ENCODE results near the gene PNKP. TPM values are rescaled to one million over a fixed set of nuclear protein-coding genes. Genes with fewer than 3 reads are reported as not detected.

PNKP gene
- total and polyA plus RNA-seq, 4 donors: 23.7 to 93.0 (median 70.8) TPM

- intact Hi-C loops (cut with DNase I): no loop called here
- Histone ChIP-seq H3K36me3 (ENCODE audit: control insufficient read depth in 1 of 2, insufficient read depth in 2 of 2, low read length in 1 of 2) (no peaks in the 10 kb centered on the region), H3K4me1 (ENCODE audit: control insufficient read depth in 1 of 2, insufficient read depth in 2 of 2, low read length in 2 of 2) (no peaks in the 10 kb centered on the region), H3K4me3 (ENCODE audit: low read length in 2 of 2) (no peak overlapping the region), H3K27ac (ENCODE audit: low read depth in 1 of 2, low read length in 2 of 2) (no peak overlapping the region), H3K9me3 (ENCODE audit: control insufficient read depth, low read length) (no peaks in the 10 kb centered on the region), H3K27me3 (ENCODE audit: control insufficient read depth in 1 of 2, insufficient read depth in 2 of 2, low read length in 1 of 2) (no peaks in the 10 kb centered on the region)
- ATAC-seq (ENCODE audit: low FRiP score): no peak
- WGBS, 2 donors: 55 to 57% methylated on average over 3 of the region's 3 CpGs
- no peak for DNase-seq
Observed at GRCh38 chr19:49845414-49845813, 22.0 kb downstream of the PNKP start.

GRCh38 chr19:49844138-49845095 lies 23.0 kb downstream of the PNKP start:
- intact Hi-C loops (cut with DNase I): no loop called here
- Histone ChIP-seq H3K27ac (ENCODE audit: low read depth in 1 of 2, low read length in 2 of 2) (no peak overlapping the region), H3K4me3 (ENCODE audit: low read length in 2 of 2) (no peak overlapping the region), H3K36me3 (ENCODE audit: control insufficient read depth in 1 of 2, insufficient read depth in 2 of 2, low read length in 1 of 2) (no peaks in the 10 kb centered on the region), H3K27me3 (ENCODE audit: control insufficient read depth in 1 of 2, insufficient read depth in 2 of 2, low read length in 1 of 2) (no peaks in the 10 kb centered on the region), H3K9me3 (ENCODE audit: control insufficient read depth, low read length) (no peaks in the 10 kb centered on the region), H3K4me1 (ENCODE audit: control insufficient read depth in 1 of 2, insufficient read depth in 2 of 2, low read length in 2 of 2) (no peaks in the 10 kb centered on the region)
- ATAC-seq (ENCODE audit: low FRiP score) (no peak), DNase-seq (no peak)
- WGBS, 2 donors: 87 to 89% methylated on average over 18 of the region's 18 CpGs

DNA sequence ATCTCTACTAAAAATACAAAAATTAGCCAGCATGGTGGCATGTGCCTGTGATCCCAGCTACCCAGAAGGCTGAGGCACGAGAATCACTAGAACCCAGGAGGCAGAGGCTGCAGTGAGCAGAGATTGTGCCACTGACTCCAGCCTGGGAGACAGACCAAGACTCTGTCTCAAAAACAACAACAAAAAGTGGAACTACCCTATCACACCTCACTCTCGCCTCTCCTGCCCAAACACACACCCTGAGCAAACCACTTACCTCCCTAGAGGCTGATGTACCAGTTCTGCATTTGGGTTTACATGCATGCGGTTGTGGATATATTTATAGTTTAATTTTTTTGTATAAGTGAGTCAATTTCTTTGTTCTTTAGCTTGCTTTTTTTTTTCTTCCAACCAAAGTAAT lies 24.1 kb downstream of the PNKP start:
- Histone ChIP-seq H3K9me3 (ENCODE audit: control insufficient read depth, low read length) (no peaks in the 10 kb centered on the region), H3K27ac (ENCODE audit: low read depth in 1 of 2, low read length in 2 of 2) (no peak overlapping the region), H3K27me3 (ENCODE audit: control insufficient read depth in 1 of 2, insufficient read depth in 2 of 2, low read length in 1 of 2) (no peaks in the 10 kb centered on the region), H3K36me3 (ENCODE audit: control insufficient read depth in 1 of 2, insufficient read depth in 2 of 2, low read length in 1 of 2) (no peaks in the 10 kb centered on the region), H3K4me1 (ENCODE audit: control insufficient read depth in 1 of 2, insufficient read depth in 2 of 2, low read length in 2 of 2) (no peaks in the 10 kb centered on the region), H3K4me3 (ENCODE audit: low read length in 2 of 2) (no peak overlapping the region)
- intact Hi-C loops (cut with DNase I): no loop called here
- no peak for ATAC-seq (ENCODE audit: low FRiP score)
- no peak for DNase-seq
- WGBS, 2 donors: 86 to 90% methylated on average over 3 of the region's 3 CpGs

DNA sequence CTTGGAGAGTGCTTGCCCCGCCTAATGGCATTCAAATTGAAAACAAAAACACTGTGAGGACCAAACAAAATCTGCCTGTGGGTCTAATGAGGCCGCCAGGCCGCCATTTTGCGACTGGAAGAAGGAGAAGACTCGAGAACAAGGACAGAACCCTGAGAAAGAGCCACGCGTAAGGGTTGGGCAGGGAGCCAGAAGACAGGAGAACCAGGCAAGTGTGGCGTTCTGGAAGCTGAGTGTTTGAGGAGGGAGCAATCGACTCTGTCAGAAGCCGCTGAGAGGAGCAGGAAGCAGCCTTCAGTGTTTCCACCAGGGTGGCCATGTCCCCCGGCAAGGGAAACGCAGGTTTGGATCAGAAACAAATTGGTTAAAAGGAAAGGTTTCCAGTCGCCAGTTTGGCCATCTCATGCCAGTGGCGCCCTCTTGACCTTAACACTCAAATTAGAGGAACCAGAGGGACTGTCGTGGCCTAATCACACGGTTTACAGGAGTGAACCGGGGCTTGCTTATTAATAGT lies 26.6 kb downstream of the PNKP start:
- no peaks in the 10 kb centered on the region for H3K36me3 ChIP-seq (ENCODE audit: control insufficient read depth in 1 of 2, insufficient read depth in 2 of 2, low read length in 1 of 2)
- H3K9me3 ChIP-seq (ENCODE audit: control insufficient read depth, low read length): no peaks in the 10 kb centered on the region
- no peak overlapping the region for H3K27ac ChIP-seq (ENCODE audit: low read depth in 1 of 2, low read length in 2 of 2)
- ATAC-seq (ENCODE audit: low FRiP score) (no peak), DNase-seq (no peak)
- H3K4me1 ChIP-seq (ENCODE audit: control insufficient read depth in 1 of 2, insufficient read depth in 2 of 2, low read length in 2 of 2): no peaks in the 10 kb centered on the region
- H3K4me3 ChIP-seq (ENCODE audit: low read length in 2 of 2): no peak overlapping the region
- intact Hi-C loops (cut with DNase I): no loop called here
- WGBS, 2 donors: 88 to 90% methylated on average over 17 of the region's 17 CpGs
- H3K27me3 ChIP-seq (ENCODE audit: control insufficient read depth in 1 of 2, insufficient read depth in 2 of 2, low read length in 1 of 2): no peaks in the 10 kb centered on the region

GRCh38 chr19:49840321-49840720 lies 27.1 kb downstream of the PNKP start:
- H3K36me3 ChIP-seq (ENCODE audit: control insufficient read depth in 1 of 2, insufficient read depth in 2 of 2, low read length in 1 of 2): no peaks in the 10 kb centered on the region
- H3K27ac ChIP-seq (ENCODE audit: low read depth in 1 of 2, low read length in 2 of 2): no peak overlapping the region

GRCh38 chr19:49839713-49840112 lies 27.7 kb downstream of the PNKP start:
- no peaks in the 10 kb centered on the region for H3K27me3 ChIP-seq (ENCODE audit: control insufficient read depth in 1 of 2, insufficient read depth in 2 of 2, low read length in 1 of 2)
- no peaks in the 10 kb centered on the region for H3K36me3 ChIP-seq (ENCODE audit: control insufficient read depth in 1 of 2, insufficient read depth in 2 of 2, low read length in 1 of 2)
- H3K4me3 ChIP-seq (ENCODE audit: low read length in 2 of 2): no peak overlapping the region
- WGBS, 2 donors: 93 to 94% methylated on average over 11 of the region's 11 CpGs
- no peaks in the 10 kb centered on the region for H3K4me1 ChIP-seq (ENCODE audit: control insufficient read depth in 1 of 2, insufficient read depth in 2 of 2, low read length in 2 of 2)
- no peaks in the 10 kb centered on the region for H3K9me3 ChIP-seq (ENCODE audit: control insufficient read depth, low read length)
- H3K27ac ChIP-seq (ENCODE audit: low read depth in 1 of 2, low read length in 2 of 2): no peak overlapping the region
- ATAC-seq (ENCODE audit: low FRiP score): no peak
- no peak for DNase-seq
- intact Hi-C loops (cut with DNase I): no loop called here

More at GRCh38 chr19:49840321-49840720, 27.1 kb downstream of the PNKP start:
- H3K9me3 ChIP-seq (ENCODE audit: control insufficient read depth, low read length): no peaks in the 10 kb centered on the region
- H3K4me1 ChIP-seq (ENCODE audit: control insufficient read depth in 1 of 2, insufficient read depth in 2 of 2, low read length in 2 of 2): no peaks in the 10 kb centered on the region
- H3K27me3 ChIP-seq (ENCODE audit: control insufficient read depth in 1 of 2, insufficient read depth in 2 of 2, low read length in 1 of 2): no peaks in the 10 kb centered on the region
- intact Hi-C loops (cut with DNase I): no loop called here
- 77 to 86% methylated on average over 11 of the region's 11 CpGs for WGBS, 2 donors
- DNase-seq (no peak), ATAC-seq (ENCODE audit: low FRiP score) (no peak)
- H3K4me3 ChIP-seq (ENCODE audit: low read length in 2 of 2): no peak overlapping the region

- Histone ChIP-seq H3K27ac (ENCODE audit: low read depth in 1 of 2, low read length in 2 of 2) (no peak overlapping the region), H3K9me3 (ENCODE audit: control insufficient read depth, low read length) (no peaks in the 10 kb centered on the region), H3K27me3 (ENCODE audit: control insufficient read depth in 1 of 2, insufficient read depth in 2 of 2, low read length in 1 of 2) (no peaks in the 10 kb centered on the region), H3K36me3 (ENCODE audit: control insufficient read depth in 1 of 2, insufficient read depth in 2 of 2, low read length in 1 of 2) (no peaks in the 10 kb centered on the region), H3K4me1 (ENCODE audit: control insufficient read depth in 1 of 2, insufficient read depth in 2 of 2, low read length in 2 of 2) (no peaks in the 10 kb centered on the region), H3K4me3 (ENCODE audit: low read length in 2 of 2) (no peak overlapping the region)
- DNase-seq (no peak), ATAC-seq (ENCODE audit: low FRiP score) (no peak)
- WGBS, 2 donors: 90 to 93% methylated on average over 18 of the region's 18 CpGs
- intact Hi-C loops (cut with DNase I): no loop called here
Observed at GRCh38 chr19:49838885-49839588, 28.3 kb downstream of the PNKP start.

DNA sequence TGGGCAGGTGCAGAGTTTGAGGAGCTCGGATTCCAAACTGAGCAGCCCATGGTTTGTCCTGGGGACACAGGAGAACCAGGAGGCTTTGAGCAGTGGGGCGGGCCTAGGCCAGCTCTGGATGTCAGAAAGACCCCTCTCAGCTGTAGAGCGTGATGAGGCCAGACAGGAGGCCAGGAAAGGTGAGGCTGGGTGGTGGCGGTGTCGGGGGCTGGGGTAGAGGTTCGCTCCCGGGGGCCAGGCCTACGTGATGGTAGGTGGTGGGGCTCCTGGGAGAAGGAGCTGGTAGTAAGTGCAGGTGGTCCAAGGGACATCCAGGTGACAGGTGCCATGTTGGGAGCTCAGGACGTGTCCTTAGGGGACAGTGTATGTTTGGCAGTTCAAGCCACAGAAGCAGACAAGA lies 30.0 kb downstream of the PNKP start:
- no peak overlapping the region for H3K27ac ChIP-seq (ENCODE audit: low read depth in 1 of 2, low read length in 2 of 2)
- DNase-seq (no peak), ATAC-seq (ENCODE audit: low FRiP score) (no peak)
- WGBS, 2 donors: 94% methylated on average over 9 of the region's 9 CpGs
- H3K36me3 ChIP-seq (ENCODE audit: control insufficient read depth in 1 of 2, insufficient read depth in 2 of 2, low read length in 1 of 2): no peaks in the 10 kb centered on the region
- H3K27me3 ChIP-seq (ENCODE audit: control insufficient read depth in 1 of 2, insufficient read depth in 2 of 2, low read length in 1 of 2): no peaks in the 10 kb centered on the region
- no peaks in the 10 kb centered on the region for H3K9me3 ChIP-seq (ENCODE audit: control insufficient read depth, low read length)
- no peak overlapping the region for H3K4me3 ChIP-seq (ENCODE audit: low read length in 2 of 2)
- intact Hi-C loops (cut with DNase I): no loop called here
- no peaks in the 10 kb centered on the region for H3K4me1 ChIP-seq (ENCODE audit: control insufficient read depth in 1 of 2, insufficient read depth in 2 of 2, low read length in 2 of 2)

- no peak overlapping the region for H3K4me3 ChIP-seq (ENCODE audit: low read length in 2 of 2)
- H3K36me3 ChIP-seq (ENCODE audit: control insufficient read depth in 1 of 2, insufficient read depth in 2 of 2, low read length in 1 of 2): no peaks in the 10 kb centered on the region
- no peaks in the 10 kb centered on the region for H3K4me1 ChIP-seq (ENCODE audit: control insufficient read depth in 1 of 2, insufficient read depth in 2 of 2, low read length in 2 of 2)
- H3K27ac ChIP-seq (ENCODE audit: low read depth in 1 of 2, low read length in 2 of 2): no peak overlapping the region
- ATAC-seq (ENCODE audit: low FRiP score) (no peak), DNase-seq (no peak)
- intact Hi-C loops (cut with DNase I): no loop called here
- H3K9me3 ChIP-seq (ENCODE audit: control insufficient read depth, low read length): no peaks in the 10 kb centered on the region
- 85% methylated on average over 5 of the region's 5 CpGs for WGBS, 2 donors
- no peaks in the 10 kb centered on the region for H3K27me3 ChIP-seq (ENCODE audit: control insufficient read depth in 1 of 2, insufficient read depth in 2 of 2, low read length in 1 of 2)
Observed at GRCh38 chr19:49837009-49837310, 30.4 kb downstream of the PNKP start.

Data from aorta (tissue), 5 donors.